Stomach (tissue), 4 donors: ENCODE results near the gene GNAS-AS1.

ENCODE experiments used
- POLR2A ChIP-seq, 4 donors: fragments of 450-650 bp; IDR thresholded peaks; one replicate each; pipeline ENCODE4 v1.6.1; 2016; ENCODE audit warnings: antibody characterized with exemption in 4 of 4, control low read depth in 2 of 4, mild to moderate bottlenecking in 1 of 4, moderate library complexity in 1 of 4
- TF ChIP-seq, protein P1 (sequence below), 7 experiments: fragments of 450-650 bp in 4 of 7; fragments of 200-600 bp in 3 of 7; sonication (generic) in 3 of 7; IDR thresholded peaks; one replicate each; pipeline ENCODE4 v1.5.1; 2016 to 2019; ENCODE audit warnings: antibody characterized with exemption in 7 of 7, control low read depth in 2 of 7, mild to moderate bottlenecking in 1 of 7

DNA sequence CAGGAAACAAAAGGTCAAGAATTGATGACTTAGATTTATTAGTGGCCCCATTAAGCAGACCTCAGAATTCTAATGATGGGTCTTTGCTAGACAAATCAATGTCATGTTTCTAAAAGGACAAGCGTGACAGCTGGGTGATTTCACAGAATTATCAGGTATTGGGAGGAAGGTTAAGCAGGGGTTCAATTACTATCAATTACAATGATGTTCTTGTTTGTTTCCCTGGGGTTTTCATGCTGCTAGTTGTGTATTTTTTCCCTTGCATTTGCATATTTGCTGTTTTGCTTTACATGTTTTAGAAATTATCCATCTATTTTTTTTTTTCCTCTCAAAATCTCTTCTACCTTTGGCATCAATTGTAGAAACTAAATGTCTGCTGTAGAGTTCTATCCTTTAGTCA, 29.7 kb upstream of the GNAS-AS1 start:
- TF ChIP-seq, protein P1, sequence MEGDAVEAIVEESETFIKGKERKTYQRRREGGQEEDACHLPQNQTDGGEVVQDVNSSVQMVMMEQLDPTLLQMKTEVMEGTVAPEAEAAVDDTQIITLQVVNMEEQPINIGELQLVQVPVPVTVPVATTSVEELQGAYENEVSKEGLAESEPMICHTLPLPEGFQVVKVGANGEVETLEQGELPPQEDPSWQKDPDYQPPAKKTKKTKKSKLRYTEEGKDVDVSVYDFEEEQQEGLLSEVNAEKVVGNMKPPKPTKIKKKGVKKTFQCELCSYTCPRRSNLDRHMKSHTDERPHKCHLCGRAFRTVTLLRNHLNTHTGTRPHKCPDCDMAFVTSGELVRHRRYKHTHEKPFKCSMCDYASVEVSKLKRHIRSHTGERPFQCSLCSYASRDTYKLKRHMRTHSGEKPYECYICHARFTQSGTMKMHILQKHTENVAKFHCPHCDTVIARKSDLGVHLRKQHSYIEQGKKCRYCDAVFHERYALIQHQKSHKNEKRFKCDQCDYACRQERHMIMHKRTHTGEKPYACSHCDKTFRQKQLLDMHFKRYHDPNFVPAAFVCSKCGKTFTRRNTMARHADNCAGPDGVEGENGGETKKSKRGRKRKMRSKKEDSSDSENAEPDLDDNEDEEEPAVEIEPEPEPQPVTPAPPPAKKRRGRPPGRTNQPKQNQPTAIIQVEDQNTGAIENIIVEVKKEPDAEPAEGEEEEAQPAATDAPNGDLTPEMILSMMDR (IDR thresholded peaks at IDR 0.05), result no peak
- no peak for TF ChIP-seq POLR2A (IDR thresholded peaks at IDR 0.05)
